Measurements from ENCODE around the gene ATP1B2. TPM values are rescaled to one million over a fixed set of nuclear protein-coding genes. Genes with fewer than 3 reads are reported as not detected.

The ATP1B2 gene
- total RNA-seq, 8 experiments from 2014 or later: 0.31 to 43.9 (median 8.4) TPM

- no peak overlapping the region for H3K4me3 ChIP-seq
- WGBS, 10 experiments: 50 to 92% (median 81%) methylated on average over 2 to 8 of the region's 9 CpGs; no CpG with 5 or more reads in 2 of the 10 experiments
- in situ Hi-C loops (cut with MboI; ENCODE audit: low pct_unique_long_range_greater_than_20kb in 2 of 9, low sequenced_read_pairs in 9 of 9, unreplicated experiment in 9 of 9): no loop called here
- ATAC-seq (replicated peaks in 6 of 8): no peak
- peaks cover 5 to 6% of the 10 kb centered on the region in 2 donors for H3K4me1 ChIP-seq (replicated peaks in 1 of 2)
- H3K27ac ChIP-seq: no peak overlapping the region
These were observed 4.3 kb upstream of the ATP1B2 start for GRCh38 chr17:7646457-7646856.

- in situ Hi-C loops (cut with MboI; ENCODE audit: low pct_unique_long_range_greater_than_20kb in 2 of 9, low sequenced_read_pairs in 9 of 9, unreplicated experiment in 9 of 9): no loop called here
- Histone ChIP-seq H3K4me3 (no peak overlapping the region), H3K27ac (no peak overlapping the region), H3K4me1 (replicated peaks in 1 of 2) (peaks cover 5 to 6% of the 10 kb centered on the region in 2 donors)
- WGBS, 10 experiments: 0 to 100% (median 79%) methylated on average over 1 to 4 of the region's 4 CpGs; no CpG with 5 or more reads in 1 of the 10 experiments
- no peak for ATAC-seq (replicated peaks in 6 of 8)
These were observed 3.7 kb upstream of the ATP1B2 start for GRCh38 chr17:7647018-7647417.

GRCh38 chr17:7651097-7651664, 455 bp downstream of the ATP1B2 start:
- Histone ChIP-seq H3K27ac (peak overlapping the region; percentile 43 to 59), H3K4me1 (replicated peaks in 1 of 2) (peaks cover 13 to 18% of the 10 kb centered on the region in 2 donors), H3K4me3 (peak overlapping the region; percentile 41 to 66 (median 49))
- in situ Hi-C loops (cut with MboI; ENCODE audit: low pct_unique_long_range_greater_than_20kb in 2 of 9, low sequenced_read_pairs in 9 of 9, unreplicated experiment in 9 of 9): no loop called here
- ATAC-seq (replicated peaks in 6 of 8): peak in 2 of 8 experiments; percentile 0 to 2
- WGBS, 10 experiments: 0 to 7% (median 0%) methylated on average over 2 to 9 of the region's 45 CpGs; no CpG with 5 or more reads in 5 of the 10 experiments

GRCh38 chr17:7651665-7652387, 1.1 kb downstream of the ATP1B2 start:
- Histone ChIP-seq H3K4me1 (replicated peaks in 1 of 2) (peaks cover 19 to 25% of the 10 kb centered on the region in 2 donors), H3K27ac (peak overlapping the region; percentile 43 to 59), H3K4me3 (peak overlapping the region; percentile 41 to 66 (median 49))
- WGBS, 10 experiments: no CpG with 5 or more reads among the region's 54 CpGs
- in situ Hi-C loops (cut with MboI; ENCODE audit: low pct_unique_long_range_greater_than_20kb in 2 of 9, low sequenced_read_pairs in 9 of 9, unreplicated experiment in 9 of 9): no loop called here
- peak in 6 of 8 experiments; percentile 8 to 80 (median 78) for ATAC-seq (replicated peaks in 6 of 8)

GRCh38 chr17:7652388-7653356, 1.9 kb downstream of the ATP1B2 start:
- WGBS, 10 experiments: 0 to 100% methylated on average over 1 of the region's 12 CpGs; no CpG with 5 or more reads in 8 of the 10 experiments
- no peak for ATAC-seq (replicated peaks in 6 of 8)
- in situ Hi-C loops (cut with MboI; ENCODE audit: low pct_unique_long_range_greater_than_20kb in 2 of 9, low sequenced_read_pairs in 9 of 9, unreplicated experiment in 9 of 9): no loop called here
- H3K4me3 ChIP-seq: peak overlapping the region; percentile 41 to 66 (median 49)
- peaks cover 27 to 32% of the 10 kb centered on the region in 2 donors for H3K4me1 ChIP-seq (replicated peaks in 1 of 2)
- H3K27ac ChIP-seq: no peak overlapping the region

GRCh38 chr17:7654832-7655540, 4.3 kb downstream of the ATP1B2 start:
- H3K4me1 ChIP-seq (replicated peaks in 1 of 2): peaks cover 24 to 30% of the 10 kb centered on the region in 2 donors
- ATAC-seq (replicated peaks in 6 of 8): no peak
- no peak overlapping the region for H3K4me3 ChIP-seq
- H3K27ac ChIP-seq: no peak overlapping the region
- 20 to 90% (median 80%) methylated on average over 1 to 5 of the region's 16 CpGs; no CpG with 5 or more reads in 3 of the 10 experiments for WGBS, 10 experiments
- in situ Hi-C loops (cut with MboI; ENCODE audit: low pct_unique_long_range_greater_than_20kb in 2 of 9, low sequenced_read_pairs in 9 of 9, unreplicated experiment in 9 of 9): no loop called here

GRCh38 chr17:7655541-7655840, 4.8 kb downstream of the ATP1B2 start:
- no peak overlapping the region for H3K4me3 ChIP-seq
- 90 to 100% (median 93%) methylated on average over 2 to 4 of the region's 17 CpGs; no CpG with 5 or more reads in 7 of the 10 experiments for WGBS, 10 experiments
- ATAC-seq (replicated peaks in 6 of 8): no peak
- H3K4me1 ChIP-seq (replicated peaks in 1 of 2): peaks cover 22 to 27% of the 10 kb centered on the region in 2 donors
- H3K27ac ChIP-seq: no peak overlapping the region
- in situ Hi-C loops (cut with MboI; ENCODE audit: low pct_unique_long_range_greater_than_20kb in 2 of 9, low sequenced_read_pairs in 9 of 9, unreplicated experiment in 9 of 9): no loop called here

- Histone ChIP-seq H3K4me3 (peak overlapping the region in 1 of 5 donors; percentile 2), H3K27ac (peak overlapping the region in 1 of 2 donors; percentile 10), H3K4me1 (replicated peaks in 1 of 2) (peaks cover 22 to 27% of the 10 kb centered on the region in 2 donors)
- 0 to 20% (median 15%) methylated on average over 2 to 8 of the region's 10 CpGs; no CpG with 5 or more reads in 5 of the 10 experiments for WGBS, 10 experiments
- ATAC-seq (replicated peaks in 6 of 8): peak in 7 of 8 experiments; percentile 35 to 74 (median 43)
- in situ Hi-C loops (cut with MboI; ENCODE audit: low pct_unique_long_range_greater_than_20kb in 2 of 9, low sequenced_read_pairs in 9 of 9, unreplicated experiment in 9 of 9): no loop called here
These were observed 6.4 kb downstream of the ATP1B2 start for GRCh38 chr17:7656958-7657609.

- peak in 6 of 8 experiments; percentile 31 to 93 (median 89) for ATAC-seq (replicated peaks in 6 of 8)
- no peak overlapping the region for H3K4me3 ChIP-seq
These were observed 17.1 kb downstream of the ATP1B2 start for GRCh38 chr17:7667656-7668406.

GRCh38 chr17:7668482-7668881, 17.8 kb downstream of the ATP1B2 start:
- 77 to 100% (median 94%) methylated on average over 1 to 5 of the region's 7 CpGs; no CpG with 5 or more reads in 4 of the 10 experiments for WGBS, 10 experiments
- Histone ChIP-seq H3K4me3 (no peak overlapping the region), H3K4me1 (replicated peaks in 1 of 2) (peaks cover 3 to 12% of the 10 kb centered on the region in 2 donors), H3K27ac (no peak overlapping the region)
- in situ Hi-C loops (cut with MboI; ENCODE audit: low pct_unique_long_range_greater_than_20kb in 2 of 9, low sequenced_read_pairs in 9 of 9, unreplicated experiment in 9 of 9): no loop called here
- ATAC-seq (replicated peaks in 6 of 8): peak in 4 of 8 experiments; percentile 1 to 10 (median 4)

More at GRCh38 chr17:7667656-7668406, 17.1 kb downstream of the ATP1B2 start:
- in situ Hi-C loops (cut with MboI; ENCODE audit: low pct_unique_long_range_greater_than_20kb in 2 of 9, low sequenced_read_pairs in 9 of 9, unreplicated experiment in 9 of 9): no loop called here
- peak overlapping the region; percentile 47 to 78 for H3K27ac ChIP-seq
- WGBS, 10 experiments: 10 to 60% (median 42%) methylated on average over 1 to 5 of the region's 10 CpGs; no CpG with 5 or more reads in 6 of the 10 experiments
- peaks cover 3 to 12% of the 10 kb centered on the region in 2 donors for H3K4me1 ChIP-seq (replicated peaks in 1 of 2)

- no peak for ATAC-seq (replicated peaks in 6 of 8)
- WGBS, 10 experiments: 60 to 100% (median 100%) methylated on average over 1 to 2 of the region's 2 CpGs; no CpG with 5 or more reads in 2 of the 10 experiments
- Histone ChIP-seq H3K4me3 (no peak overlapping the region), H3K4me1 (replicated peaks in 1 of 2) (peaks cover 0 to 2% of the 10 kb centered on the region in 2 donors), H3K27ac (no peak overlapping the region)
- in situ Hi-C loops (cut with MboI; ENCODE audit: low pct_unique_long_range_greater_than_20kb in 2 of 9, low sequenced_read_pairs in 9 of 9, unreplicated experiment in 9 of 9): no loop called here
These were observed 22.5 kb downstream of the ATP1B2 start for GRCh38 chr17:7673239-7673638.

Measured in motor neuron (in vitro differentiated cells).